Stimulated activated CD4-positive, alpha-beta T cell treated with anti-CD3 and anti-CD28 coated beads, Interleukin-12 subunit alpha, Interleukin-12 subunit beta, amount 100 ng/mL, for 48 hours (primary cell): ENCODE data around the gene CPNE6.
"Not testable (repeated sequence)": the region's sequence is repeated elsewhere in the genome, so short reads cannot be mapped to it uniquely, and the experiment has no call there.

Experiments
- DNase-seq, 3 donors: peaks; one replicate each; pipeline ENCODE4 v3.0.0-alpha.2; 2020; ENCODE audit warnings: low read depth in 2 of 3, low spot score in 1 of 3

Gene CPNE6

DNA sequence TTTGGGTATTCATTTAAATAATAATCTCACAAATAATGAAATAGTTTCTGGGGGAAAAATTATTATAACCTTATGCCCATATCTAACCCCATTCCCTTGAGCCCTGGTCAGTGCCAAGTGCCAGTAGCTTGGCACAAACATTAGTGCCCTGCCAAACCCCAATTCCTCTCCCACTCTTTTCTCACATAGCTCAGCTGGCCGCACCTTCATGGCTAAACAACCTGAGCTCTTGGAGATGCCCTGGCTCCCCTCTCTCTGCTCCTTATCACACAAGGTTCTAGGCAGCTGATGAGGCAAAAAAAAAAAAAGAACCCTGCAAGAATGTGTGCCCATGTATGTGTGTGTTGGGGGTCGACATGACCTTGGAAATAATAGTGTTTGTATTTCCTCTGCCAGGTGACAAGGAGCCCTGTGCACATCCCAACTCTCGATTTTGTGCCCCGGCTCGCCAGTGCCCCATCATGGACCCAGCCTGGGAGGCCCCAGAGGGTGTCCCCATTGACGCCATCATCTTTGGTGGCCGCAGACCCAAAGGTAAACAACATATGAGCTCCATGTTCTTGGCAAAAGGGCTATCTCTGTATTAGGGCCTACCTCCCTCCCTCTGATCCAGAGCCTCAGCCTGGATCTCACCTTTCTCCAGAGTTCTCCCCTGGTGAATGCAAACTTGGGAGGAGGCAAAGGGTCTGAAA is 31.1 kb downstream of the CPNE6 start:
- no peak for DNase-seq

DNA sequence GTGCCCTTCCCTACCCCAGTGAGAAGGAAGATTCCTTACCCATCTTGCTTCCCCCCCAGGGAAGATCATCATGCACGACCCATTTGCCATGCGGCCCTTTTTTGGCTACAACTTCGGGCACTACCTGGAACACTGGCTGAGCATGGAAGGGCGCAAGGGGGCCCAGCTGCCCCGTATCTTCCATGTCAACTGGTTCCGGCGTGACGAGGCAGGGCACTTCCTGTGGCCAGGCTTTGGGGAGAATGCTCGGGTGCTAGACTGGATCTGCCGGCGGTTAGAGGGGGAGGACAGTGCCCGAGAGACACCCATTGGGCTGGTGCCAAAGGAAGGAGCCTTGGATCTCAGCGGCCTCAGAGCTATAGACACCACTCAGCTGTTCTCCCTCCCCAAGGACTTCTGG is 32.1 kb downstream of the CPNE6 start:
- no peak for DNase-seq

DNA sequence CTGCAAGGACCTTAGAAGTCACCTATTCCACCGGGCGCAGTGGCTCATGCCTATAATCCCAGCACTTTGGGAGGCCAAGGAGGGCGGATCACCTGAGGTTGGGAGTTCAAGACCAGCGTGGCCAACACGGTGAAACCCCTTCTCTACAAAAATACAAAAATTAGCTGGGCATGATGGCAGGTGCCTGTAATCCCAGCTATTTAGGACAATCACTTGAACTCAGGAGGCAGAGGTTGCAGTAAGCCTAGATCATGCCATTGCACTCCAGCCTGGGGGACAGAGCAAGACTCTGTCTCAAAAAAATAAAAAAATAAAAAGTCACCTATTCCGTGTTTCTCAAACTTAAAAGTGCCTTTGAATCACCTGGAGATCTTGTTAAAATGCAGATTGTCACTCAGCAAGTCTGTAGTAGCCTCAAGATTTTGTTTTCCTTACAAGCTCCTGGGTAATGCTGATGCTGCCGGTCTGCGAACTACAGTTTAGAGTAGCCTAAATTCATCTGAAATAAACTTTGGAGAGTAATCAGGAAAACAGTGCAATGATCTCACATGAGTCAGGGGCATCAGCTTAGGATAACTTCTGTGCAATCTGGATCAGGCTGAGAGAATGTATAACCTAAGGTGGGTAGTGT is 34.4 kb downstream of the CPNE6 start:
- not testable (repeated sequence) for DNase-seq

DNA sequence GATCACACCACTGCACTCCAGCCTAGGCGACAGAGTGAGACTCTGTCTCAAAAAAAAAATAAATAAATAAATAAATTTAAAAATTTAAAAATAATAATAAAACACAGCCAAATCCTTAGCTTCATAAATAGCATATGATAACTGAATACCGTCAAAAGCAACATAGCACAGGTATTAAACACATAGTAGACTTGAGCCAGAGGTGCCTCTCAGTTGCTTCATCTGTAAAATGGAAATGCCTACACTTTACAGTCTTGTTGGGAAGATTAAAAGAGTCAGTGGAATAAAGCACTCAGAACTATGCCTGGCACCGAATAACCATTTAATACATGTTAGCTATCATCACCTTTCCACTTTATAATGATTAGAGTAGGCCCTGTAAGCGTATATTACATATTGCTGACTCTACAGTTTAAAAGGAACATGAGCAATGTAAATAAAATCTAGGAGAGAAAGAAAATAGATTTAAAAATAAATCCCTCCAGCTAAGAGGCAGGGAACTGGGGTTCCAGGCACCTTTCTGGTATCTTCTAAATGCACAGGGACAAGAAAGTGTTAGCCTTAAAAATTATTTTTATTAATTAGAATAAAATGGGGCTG is 35.4 kb downstream of the CPNE6 start:
- no peak for DNase-seq

DNA sequence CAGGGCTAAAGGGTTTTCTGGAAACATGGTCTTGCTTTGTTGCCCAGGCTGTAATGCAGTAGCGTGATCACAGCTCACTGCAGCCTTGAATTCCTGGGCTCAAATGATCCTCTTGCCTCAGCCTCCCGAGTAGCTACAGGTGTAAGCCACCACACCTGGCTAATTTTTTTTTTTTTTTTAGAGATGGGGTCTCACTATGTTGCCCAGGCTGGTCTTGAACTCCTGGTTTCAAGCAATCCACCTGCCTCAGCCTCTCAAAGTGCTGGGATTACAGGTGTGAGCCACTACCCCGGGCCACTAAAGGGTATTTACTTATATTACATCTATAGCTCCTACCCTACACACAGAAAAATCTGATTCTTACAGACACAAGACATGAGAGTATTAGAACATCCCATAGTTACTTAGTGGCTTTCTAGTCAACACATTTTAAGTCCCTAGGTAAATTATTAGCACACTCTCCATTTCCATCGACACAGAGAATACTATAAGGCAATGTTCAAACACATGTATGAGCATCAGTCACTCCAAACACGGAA is 37.0 kb downstream of the CPNE6 start:
- DNase-seq: no peak

DNA sequence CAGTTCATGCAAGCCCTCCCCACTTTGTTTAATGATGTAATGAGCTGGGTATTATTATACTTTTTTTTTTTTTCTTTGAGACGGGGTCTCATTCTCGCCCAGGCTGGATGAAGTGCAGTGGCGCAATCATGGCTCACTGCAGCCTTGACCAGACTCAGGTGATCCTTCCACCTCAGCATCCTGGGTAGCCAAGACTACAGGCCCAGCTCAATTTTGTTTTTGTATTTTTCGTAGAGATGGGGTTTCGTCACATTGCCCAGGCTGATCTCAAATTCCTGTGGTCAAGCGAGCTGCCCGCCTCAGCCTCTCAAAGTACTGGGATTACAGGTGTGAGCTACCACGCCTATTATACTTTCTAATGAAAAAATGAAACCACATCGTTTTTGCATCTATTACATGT is 38.7 kb downstream of the CPNE6 start:
- DNase-seq: no peak

DNA sequence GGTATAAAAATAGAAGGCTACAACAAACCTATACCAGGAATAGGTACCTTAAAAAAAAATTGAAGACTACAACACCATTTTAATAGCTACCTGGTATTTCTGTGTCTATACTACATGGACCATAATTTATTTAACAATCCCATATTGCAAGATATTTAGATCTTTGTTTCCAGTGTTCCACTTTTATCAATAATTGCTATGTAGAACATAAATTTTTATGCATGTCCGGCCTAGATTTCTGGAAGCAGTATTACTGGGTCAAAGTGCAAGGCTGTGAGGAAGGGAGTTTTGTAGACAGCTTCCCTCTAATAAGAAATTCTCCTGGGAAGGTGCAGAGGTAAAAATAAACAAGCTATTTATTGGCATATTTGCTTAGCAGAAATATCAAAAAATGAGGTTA is 39.2 kb downstream of the CPNE6 start:
- DNase-seq: no peak

DNA sequence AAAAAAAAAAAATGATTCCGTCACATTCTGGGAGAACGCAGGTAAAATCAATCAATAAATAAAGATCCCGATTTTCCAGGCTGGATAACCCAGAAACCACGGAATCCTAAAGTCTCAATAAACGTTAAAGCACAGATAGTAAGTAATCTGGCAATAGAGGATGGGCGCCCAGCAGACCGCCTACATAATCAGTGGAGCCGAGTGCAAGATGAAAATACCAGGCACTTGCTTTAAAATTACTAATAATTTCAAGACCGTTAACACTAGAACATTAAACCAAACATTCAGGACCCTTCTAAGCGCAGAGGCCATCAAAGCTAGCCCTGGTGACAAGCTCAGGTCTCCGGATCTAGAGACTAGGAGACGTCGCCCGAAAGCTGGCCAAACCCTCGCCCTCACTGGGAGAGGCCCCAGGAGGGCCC is 42.0 kb downstream of the CPNE6 start:
- DNase-seq: no peak

DNA sequence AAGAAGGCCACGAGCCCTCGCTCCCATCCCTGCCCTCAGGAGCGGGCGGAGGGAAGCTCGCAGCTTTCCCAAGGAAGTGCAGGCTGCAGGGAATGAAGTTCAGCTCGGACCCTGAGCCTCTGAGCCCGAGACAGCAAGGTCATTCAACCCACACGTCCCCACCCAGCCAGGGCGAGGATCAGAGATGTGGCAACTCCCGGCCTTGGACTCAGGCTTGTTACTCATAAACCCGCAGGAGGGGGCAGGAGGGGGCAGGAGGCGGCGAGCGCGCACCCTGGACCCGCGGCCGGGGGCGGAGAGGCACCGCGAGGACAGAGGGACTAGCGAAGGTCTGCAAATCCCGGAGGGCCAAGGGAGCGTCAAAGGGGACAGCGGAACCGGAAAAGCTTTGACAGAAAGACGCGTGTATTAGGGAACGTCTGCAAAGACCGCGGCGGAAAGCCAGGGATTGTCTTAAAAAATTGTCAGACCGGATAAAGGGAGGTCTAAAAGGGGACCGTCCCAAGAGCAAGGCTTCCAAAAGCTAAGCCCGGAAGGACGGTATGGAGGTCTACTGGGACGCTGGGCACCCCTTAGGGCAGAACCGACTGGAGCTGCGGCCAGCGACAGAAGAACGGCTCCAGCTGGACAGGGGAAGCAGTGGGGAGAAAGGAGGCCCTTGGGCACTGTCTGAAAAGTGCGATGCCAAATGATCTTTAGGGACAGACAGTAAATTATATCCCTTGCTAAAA is 42.6 kb downstream of the CPNE6 start:
- peak; percentile 68 to 83 (median 78) for DNase-seq

DNA sequence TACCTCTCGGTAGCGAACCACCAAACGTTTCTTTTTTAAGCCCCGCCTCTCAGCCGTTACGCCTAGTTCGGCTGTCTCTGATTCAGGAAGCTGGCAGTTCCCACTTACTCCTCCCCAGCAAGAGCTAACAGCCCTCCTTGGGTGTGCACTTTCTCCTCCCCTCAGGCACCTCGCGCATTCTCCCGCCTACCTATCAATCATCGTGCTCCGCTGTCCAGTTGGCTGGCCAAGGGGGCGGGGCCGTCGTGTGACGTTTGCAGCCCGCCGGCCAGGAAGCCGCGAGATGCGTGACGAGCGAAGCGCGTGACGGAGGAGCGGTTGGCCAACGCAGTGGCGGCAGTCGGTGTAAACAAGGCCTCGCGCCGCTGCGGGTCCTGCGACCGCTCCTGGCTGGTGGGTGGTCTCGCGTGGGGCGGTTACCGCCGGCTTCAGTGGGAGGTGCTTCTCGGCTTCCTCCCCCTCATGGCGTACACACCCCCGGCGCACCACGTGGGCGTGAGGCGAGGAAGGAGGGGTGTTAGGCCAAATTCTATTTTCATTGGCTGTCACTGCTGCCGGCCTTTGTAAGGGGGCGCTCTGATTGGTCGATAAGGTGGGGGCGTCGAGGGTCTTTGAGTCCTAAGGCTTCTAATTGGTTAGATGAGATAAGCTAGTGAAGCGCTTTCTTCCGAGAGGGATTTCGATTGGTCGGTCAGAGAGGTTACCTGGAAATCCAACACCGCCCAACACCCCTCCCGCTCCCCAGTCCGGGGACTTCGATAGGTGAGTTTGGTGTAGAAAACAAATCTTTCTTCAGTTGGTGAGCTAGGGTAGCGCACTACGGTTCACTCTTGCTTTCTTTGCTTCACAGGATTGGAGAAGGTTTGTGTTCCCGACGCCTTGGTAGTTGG is 43.4 kb downstream of the CPNE6 start, which contains the start of the genes DCAF11 and NRL:
TSS of gene DCAF11 (plus strand) at position 246 of the 890 bp plus-strand sequence. CDS start 818 bp downstream, outside the sequence.
TSS of gene NRL (minus strand) at position 418 of the 890 bp plus-strand sequence. CDS start 32,101 bp downstream, outside the sequence.
- DNase-seq: peak; percentile 95 to 98 (median 98)

DNA sequence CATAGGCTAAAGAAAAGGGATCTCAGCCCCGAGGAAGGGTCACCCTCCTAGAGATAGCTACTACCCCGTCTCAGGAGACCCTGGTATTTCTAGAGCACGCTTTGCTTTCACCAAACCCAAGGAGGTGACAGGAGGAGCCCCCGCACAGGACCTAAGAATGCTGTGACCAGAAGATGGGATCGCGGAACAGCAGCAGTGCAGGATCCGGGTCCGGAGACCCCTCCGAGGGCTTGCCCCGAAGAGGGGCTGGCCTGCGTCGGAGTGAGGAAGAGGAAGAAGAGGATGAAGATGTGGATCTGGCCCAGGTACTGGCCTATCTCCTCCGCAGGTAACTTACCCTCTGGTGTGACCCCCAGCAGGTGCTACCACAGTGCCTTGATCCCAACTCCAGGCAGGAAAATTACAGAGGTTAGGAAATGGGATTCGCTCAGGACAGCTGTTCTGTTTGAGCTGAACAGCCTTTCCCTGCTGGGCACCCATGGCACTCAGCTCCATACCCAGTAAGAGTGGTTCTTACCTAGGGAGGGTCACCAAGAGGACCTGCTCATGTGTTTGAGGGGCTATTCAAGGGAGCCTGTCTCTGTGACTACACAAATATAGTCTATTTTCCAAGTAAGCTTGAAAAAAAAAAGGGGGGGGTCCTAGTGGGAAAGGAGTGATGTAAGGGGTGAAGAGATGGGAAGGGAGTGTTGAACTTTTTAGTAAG is 44.2 kb downstream of the CPNE6 start:
- no peak for DNase-seq

DNA sequence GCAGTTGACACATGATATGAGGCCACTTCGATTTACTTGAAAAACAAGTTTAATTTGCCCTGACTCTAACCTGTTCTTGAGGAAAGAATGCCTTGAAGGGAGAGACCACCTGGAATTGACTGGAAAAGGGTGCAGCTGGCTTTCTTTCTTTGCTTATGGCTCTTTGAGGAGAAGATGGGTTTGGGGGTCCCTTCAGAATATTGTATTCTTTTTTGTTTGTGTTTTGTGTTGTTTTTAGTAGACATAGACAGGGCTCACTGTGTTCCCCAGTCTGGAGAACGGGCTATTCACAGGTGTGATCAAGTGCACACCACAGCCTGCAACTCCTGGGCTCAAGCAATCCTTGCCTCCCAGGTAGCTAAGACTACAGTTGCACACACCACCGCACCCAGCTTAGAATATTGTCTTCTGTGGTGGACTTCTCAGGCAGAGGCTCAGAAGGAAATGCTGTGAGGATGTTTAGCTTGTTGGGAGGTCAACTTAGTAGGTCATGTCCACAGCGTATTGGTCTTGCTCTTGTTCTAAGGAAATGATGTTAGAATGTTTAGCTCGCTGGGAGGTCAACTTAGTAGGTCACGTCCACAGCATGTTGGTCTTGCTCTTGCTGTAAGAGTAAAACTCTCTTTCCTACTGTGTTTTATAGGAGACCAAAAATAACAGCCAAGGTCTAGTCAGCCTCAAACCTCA is 44.9 kb downstream of the CPNE6 start:
- no peak for DNase-seq

DNA sequence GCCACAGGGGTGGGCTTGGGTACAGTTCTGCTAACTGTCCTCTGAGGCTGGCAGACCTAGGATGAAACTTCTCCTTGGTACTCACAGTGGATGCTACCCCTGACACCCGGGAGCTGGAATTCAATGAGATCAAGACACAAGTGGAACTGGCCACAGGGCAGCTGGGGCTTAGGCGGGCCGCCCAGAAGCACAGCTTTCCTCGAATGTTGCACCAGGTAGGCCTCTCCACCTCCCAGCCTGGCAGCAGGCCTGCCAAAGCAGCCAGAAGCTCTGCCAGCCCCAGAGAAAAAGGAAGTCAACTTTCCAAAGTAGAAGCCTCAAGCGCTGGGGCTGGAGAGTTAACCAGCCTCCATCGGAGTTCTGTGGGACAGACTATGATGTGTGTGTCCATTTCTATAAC is 45.8 kb downstream of the CPNE6 start:
- DNase-seq: no peak

DNA sequence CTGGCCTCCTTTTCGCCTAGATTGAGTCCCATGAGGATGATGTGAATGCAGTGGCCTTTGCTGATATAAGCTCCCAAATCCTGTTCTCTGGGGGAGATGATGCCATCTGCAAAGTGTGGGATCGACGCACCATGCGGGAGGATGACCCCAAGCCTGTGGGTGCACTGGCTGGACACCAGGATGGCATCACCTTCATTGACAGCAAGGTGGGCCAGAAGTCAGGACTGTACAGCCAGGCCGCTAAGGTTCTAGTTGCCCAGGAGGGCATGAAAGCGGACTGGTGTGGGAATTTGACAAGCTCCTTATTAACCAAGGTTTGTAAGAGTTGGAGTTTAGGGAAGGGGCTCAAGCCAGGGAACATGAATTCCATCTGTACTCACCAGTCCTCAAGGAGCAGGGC is 48.3 kb downstream of the CPNE6 start:
- DNase-seq: no peak

DNA sequence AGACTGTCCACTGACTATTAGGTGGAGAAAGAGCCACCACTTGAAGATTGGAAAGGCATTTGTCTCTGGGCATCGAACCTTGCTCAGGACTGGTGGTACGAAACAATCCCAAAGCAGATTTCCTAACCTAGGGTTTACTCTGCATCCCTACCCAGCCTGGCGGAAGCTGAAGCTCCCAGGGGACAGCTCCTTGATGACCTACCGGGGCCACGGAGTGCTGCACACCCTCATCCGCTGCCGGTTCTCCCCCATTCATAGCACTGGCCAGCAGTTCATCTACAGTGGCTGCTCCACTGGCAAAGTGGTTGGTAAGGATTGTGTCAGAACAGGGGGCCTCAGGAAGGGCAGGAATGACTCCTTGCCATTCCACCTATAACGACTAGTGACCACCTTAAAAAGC is 49.8 kb downstream of the CPNE6 start:
- DNase-seq: no peak

DNA sequence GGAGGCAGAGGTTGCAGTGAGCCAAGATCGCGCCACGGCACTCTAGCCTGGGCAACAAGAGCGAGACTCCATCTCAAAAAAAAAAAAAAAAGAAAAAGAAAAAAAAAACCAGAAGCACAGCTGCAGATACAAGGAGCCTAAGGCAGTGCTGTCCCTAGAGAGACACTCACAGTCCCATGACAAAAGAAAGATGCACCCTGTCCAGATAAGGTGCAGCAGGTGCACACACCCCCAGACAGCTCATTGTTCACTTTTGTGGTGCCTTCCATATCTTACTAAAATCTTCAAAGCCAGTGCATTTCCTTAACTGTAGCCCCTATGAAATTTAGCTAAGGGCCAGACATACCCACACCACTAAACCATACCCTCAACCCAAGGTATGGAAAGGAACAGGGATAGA is 51.1 kb downstream of the CPNE6 start:
- no peak for DNase-seq

DNA sequence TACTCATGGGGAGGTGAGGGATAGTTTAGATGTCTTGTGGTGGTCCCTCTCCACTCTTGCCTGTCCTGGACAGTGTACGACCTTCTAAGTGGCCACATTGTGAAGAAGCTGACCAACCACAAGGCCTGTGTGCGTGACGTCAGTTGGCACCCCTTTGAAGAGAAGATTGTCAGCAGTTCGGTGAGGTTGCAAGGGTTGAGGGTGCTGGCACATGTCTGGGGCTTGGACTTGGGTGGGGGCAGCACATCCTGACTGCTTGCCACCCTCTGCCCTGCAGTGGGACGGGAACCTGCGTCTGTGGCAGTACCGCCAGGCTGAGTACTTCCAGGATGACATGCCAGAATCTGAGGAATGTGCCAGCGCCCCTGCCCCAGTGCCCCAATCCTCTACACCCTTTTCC is 51.5 kb downstream of the CPNE6 start:
- no peak for DNase-seq

DNA sequence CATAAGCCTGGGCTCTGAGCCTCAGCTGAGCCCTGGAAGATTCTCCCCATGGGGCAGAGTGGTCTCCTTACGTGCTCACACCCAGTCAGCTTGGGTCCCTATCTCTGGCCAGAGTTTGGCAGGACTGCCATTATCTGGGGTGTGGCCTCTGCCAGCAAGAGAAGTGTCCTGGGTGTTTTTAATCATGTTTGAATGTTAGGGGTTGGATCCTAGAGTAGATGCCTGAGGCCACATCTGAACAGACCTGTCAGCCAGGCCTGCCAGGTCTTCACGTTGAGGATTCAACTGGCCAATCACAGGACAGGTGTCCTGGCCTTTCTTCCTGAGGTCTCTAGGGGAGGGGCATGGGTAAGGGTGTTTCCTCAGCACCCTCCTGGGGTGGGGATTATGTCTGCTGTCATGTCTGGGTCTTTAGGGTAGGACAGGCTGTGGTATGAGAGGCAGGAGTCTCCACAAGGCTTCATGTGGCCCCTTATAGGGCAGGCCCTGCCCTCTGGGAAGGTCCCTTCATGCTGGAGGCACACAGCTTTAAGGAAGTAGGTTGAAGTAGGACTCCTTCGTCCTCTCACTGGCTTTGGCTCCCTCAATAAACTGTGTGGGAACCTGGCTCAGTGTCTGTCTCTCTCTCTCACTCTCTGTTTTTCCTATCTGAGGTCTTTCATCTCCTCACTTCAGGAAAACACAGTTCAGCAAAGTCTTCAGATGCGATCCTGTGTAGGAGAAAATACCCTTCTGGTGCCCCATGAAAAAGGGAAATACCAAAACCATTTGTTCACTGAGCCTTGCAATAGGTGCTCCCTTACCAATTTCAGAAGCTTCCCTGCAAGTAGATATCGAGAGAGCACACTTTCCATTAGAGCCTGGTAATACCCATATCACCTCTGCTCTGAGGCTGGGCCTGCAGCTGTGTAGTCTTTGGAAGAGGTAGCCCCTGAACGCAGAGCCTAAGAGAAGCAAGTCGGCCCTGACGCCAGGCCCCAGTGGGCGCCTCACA is 52.4 kb downstream of the CPNE6 start:
- DNase-seq: no peak
